ENCODE data around the gene C5orf22. TPM values are rescaled to one million over a fixed set of nuclear protein-coding genes. Genes with fewer than 3 reads are reported as not detected.

The C5orf22 gene
- total and polyA plus RNA-seq, 2 of the 13 experiments (the other 11 are each of a cell fraction or from before 2014, with no cell fraction given): 14.0 to 21.5 TPM

GRCh38 chr5:31516802-31517201, 15.3 kb upstream of the C5orf22 start (continued):
- TF ChIP-seq PRDM15 (CRISPR knock-in tag; IDR thresholded peaks at IDR 0.05): no peak
- no peak for TF ChIP-seq NR2C2 (CRISPR knock-in tag; IDR thresholded peaks at IDR 0.05; ENCODE audit: borderline replicate concordance)
- no peak for TF ChIP-seq ZNF160 (CRISPR knock-in tag; IDR thresholded peaks at IDR 0.05)
- TF ChIP-seq ZNF546 (CRISPR knock-in tag; conservative IDR thresholded peaks at IDR 0.05): no peak
- no peak for TF ChIP-seq ZNF572 (CRISPR knock-in tag; IDR thresholded peaks at IDR 0.05)
- no peak for TF ChIP-seq BRD4 (CRISPR knock-in tag; IDR thresholded peaks at IDR 0.05)
- TF ChIP-seq ZNF740 (CRISPR knock-in tag; IDR thresholded peaks at IDR 0.05): no peak
- no peak for TF ChIP-seq ZMYM3 (CRISPR knock-in tag; IDR thresholded peaks at IDR 0.05)
- no peak for TF ChIP-seq ZNF44 (CRISPR knock-in tag; IDR thresholded peaks at IDR 0.05)

GRCh38 chr5:31523041-31523440, 9.1 kb upstream of the C5orf22 start:
- intact Hi-C loops (cut with micrococcal nuclease; ENCODE audit: unreplicated experiment) (no loop called here), in situ Hi-C loops (cut with HindIII; ENCODE audit: extremely low pct_ligation_motif_present, low pct_unique_long_range_greater_than_20kb) (no loop called here)
- Histone ChIP-seq H3K4me1 (ENCODE audit: insufficient read depth, low read length) (no peaks in the 10 kb centered on the region), H3K4me3 (replicated peaks in 1 of 3; ENCODE audit: insufficient read depth in 1 of 3, low read depth in 2 of 3, low read length in 3 of 3) (no peak overlapping the region), H3K36me3 (replicated peaks in 1 of 2; ENCODE audit: control insufficient read depth in 1 of 2, insufficient read depth in 2 of 2, low read length in 2 of 2) (peaks cover 11 to 46% of the 10 kb centered on the region in 2 experiments), H2AFZ (ENCODE audit: low read length) (no peak overlapping the region), H3K79me2 (ENCODE audit: insufficient read depth, low read length) (peaks cover 9% of the 10 kb centered on the region), H3K27ac (ENCODE audit: extremely low read length, insufficient read depth, low read length) (no peak overlapping the region), H3K4me2 (ENCODE audit: low read depth, low read length) (no peak overlapping the region), H4K20me1 (ENCODE audit: insufficient read depth, low read length) (no peaks in the 10 kb centered on the region), H3K9me3 (ENCODE audit: low read length) (no peaks in the 10 kb centered on the region), H3K27me3 (ENCODE audit: control insufficient read depth in 1 of 2, insufficient read depth in 2 of 2, low read length in 2 of 2) (no peaks in the 10 kb centered on the region), H3K9ac (ENCODE audit: insufficient read depth, low read depth, low read length) (no peak overlapping the region)
- no peak for ATAC-seq
- ChIA-PET POLR2A (interaction anchor here (1.2 kb wide), 1 partner anchor 9 kb away, joined by 3 read pairs; the partner anchor contains the start of genes C5orf22 and DROSHA), CTCF (ENCODE audit: low intra/inter-chr PET ratio, low total read pairs) (no interaction called here)
- WGBS (ENCODE audit: low lambda C conversion rate): 99% methylated on average over 4 of the region's 4 CpGs
- DNase-seq (ENCODE audit: low spot score): no peak
- BruUV-seq (replicated peaks): no TSS peak
- no peak for FAIRE-seq
- TF ChIP-seq ZNF33A (CRISPR knock-in tag; IDR thresholded peaks at IDR 0.05; ENCODE audit: borderline replicate concordance): no peak
- TF ChIP-seq ZNF143 (CRISPR knock-in tag; IDR thresholded peaks at IDR 0.05): no peak
- TF ChIP-seq, protein P1, sequence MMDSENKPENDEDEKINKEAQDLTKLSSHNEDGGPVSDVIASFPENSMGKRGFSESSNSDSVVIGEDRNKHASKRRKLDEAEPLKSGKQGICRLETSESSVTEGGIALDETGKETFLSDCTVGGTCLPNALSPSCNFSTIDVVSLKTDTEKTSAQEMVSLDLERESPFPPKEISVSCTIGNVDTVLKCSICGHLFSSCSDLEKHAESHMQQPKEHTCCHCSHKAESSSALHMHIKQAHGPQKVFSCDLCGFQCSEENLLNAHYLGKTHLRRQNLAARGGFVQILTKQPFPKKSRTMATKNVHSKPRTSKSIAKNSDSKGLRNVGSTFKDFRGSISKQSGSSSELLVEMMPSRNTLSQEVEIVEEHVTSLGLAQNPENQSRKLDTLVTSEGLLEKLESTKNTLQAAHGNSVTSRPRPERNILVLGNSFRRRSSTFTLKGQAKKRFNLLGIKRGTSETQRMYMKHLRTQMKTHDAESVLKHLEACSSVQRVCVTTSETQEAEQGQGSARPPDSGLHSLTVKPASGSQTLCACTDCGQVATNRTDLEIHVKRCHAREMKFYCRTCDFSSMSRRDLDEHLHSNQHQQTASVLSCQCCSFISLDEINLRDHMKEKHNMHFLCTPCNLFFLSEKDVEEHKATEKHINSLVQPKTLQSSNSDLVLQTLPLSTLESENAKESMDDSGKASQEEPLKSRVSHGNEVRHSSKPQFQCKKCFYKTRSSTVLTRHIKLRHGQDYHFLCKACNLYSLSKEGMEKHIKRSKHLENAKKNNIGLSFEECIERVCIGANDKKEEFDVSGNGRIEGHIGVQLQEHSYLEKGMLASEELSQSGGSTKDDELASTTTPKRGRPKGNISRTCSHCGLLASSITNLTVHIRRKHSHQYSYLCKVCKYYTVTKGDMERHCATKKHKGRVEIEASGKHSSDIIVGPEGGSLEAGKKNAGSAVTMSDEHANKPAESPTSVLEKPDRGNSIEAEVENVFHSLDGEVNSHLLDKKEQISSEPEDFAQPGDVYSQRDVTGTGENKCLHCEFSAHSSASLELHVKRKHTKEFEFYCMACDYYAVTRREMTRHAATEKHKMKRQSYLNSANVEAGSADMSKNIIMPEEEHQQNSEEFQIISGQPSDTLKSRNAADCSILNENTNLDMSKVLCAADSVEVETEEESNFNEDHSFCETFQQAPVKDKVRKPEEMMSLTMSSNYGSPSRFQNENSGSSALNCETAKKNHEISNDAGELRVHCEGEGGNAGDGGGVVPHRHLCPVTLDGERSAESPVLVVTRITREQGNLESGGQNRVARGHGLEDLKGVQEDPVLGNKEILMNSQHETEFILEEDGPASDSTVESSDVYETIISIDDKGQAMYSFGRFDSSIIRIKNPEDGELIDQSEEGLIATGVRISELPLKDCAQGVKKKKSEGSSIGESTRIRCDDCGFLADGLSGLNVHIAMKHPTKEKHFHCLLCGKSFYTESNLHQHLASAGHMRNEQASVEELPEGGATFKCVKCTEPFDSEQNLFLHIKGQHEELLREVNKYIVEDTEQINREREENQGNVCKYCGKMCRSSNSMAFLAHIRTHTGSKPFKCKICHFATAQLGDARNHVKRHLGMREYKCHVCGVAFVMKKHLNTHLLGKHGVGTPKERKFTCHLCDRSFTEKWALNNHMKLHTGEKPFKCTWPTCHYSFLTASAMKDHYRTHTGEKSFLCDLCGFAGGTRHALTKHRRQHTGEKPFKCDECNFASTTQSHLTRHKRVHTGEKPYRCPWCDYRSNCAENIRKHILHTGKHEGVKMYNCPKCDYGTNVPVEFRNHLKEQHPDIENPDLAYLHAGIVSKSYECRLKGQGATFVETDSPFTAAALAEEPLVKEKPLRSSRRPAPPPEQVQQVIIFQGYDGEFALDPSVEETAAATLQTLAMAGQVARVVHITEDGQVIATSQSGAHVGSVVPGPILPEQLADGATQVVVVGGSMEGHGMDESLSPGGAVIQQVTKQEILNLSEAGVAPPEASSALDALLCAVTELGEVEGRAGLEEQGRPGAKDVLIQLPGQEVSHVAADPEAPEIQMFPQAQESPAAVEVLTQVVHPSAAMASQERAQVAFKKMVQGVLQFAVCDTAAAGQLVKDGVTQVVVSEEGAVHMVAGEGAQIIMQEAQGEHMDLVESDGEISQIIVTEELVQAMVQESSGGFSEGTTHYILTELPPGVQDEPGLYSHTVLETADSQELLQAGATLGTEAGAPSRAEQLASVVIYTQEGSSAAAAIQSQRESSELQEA (CRISPR knock-in tag; IDR thresholded peaks at IDR 0.05; ENCODE audit: not compliant biosample characterization): no peak
